GM12872 (cell line): ENCODE results near the gene KNDC1.

Experiments
- TF ChIP-seq, protein P1 (sequence below): IDR thresholded peaks from 3 replicates; pipeline ENCODE4 v1.5.1; 2011; ENCODE audit warnings: low read depth, mild to moderate bottlenecking, low read length, moderate library complexity; ENCODE audit not compliant: insufficient read depth

KNDC1 gene

GRCh38 chr10:133236401-133237240 is 76.6 kb downstream of the KNDC1 start:
- TF ChIP-seq, protein P1, sequence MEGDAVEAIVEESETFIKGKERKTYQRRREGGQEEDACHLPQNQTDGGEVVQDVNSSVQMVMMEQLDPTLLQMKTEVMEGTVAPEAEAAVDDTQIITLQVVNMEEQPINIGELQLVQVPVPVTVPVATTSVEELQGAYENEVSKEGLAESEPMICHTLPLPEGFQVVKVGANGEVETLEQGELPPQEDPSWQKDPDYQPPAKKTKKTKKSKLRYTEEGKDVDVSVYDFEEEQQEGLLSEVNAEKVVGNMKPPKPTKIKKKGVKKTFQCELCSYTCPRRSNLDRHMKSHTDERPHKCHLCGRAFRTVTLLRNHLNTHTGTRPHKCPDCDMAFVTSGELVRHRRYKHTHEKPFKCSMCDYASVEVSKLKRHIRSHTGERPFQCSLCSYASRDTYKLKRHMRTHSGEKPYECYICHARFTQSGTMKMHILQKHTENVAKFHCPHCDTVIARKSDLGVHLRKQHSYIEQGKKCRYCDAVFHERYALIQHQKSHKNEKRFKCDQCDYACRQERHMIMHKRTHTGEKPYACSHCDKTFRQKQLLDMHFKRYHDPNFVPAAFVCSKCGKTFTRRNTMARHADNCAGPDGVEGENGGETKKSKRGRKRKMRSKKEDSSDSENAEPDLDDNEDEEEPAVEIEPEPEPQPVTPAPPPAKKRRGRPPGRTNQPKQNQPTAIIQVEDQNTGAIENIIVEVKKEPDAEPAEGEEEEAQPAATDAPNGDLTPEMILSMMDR: no peak

- TF ChIP-seq, protein P1: no peak
These were observed 77.2 kb downstream of the KNDC1 start for GRCh38 chr10:133237241-133237587.

GRCh38 chr10:133237588-133238465 is 77.8 kb downstream of the KNDC1 start, which contains the start of gene VENTX:
VENTX (plus strand) TSS chr10:133237855; CDS start chr10:133237915, 60 bp downstream.
- TF ChIP-seq, protein P1: no peak

GRCh38 chr10:133238466-133238804 is 78.4 kb downstream of the KNDC1 start:
- TF ChIP-seq, protein P1: no peak

DNA sequence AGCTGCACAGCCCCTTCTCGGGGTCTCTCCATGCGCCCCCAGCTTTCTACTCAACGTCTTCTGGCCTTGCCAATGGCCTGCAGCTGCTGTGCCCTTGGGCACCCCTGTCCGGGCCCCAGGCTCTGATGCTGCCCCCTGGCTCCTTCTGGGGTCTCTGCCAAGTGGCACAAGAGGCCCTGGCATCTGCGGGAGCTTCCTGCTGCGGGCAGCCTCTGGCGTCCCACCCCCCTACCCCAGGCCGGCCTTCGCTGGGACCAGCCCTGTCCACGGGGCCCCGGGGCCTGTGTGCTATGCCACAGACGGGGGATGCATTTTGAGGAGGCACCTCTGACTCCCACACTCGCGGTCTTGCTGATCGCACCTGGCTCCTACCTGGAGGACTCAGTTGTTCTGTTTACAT is 80.0 kb downstream of the KNDC1 start:
- TF ChIP-seq, protein P1: no peak

GRCh38 chr10:133241501-133242205 is 81.6 kb downstream of the KNDC1 start:
- TF ChIP-seq, protein P1: no peak
